Transverse colon (tissue), 4 donors: Measurements from ENCODE around the gene SFRP2. TPM values are rescaled to one million over a fixed set of nuclear protein-coding genes. Genes with fewer than 3 reads are reported as not detected.

ENCODE experiments used
- DNase-seq: peaks from one replicate; pipeline ENCODE4 v3.0.0-alpha.2; 2019
- H3K27ac ChIP-seq, 4 donors: fragments of 200-600 bp; sonication (generic); 2 replicates each; pipeline ENCODE4 v1.5.1; 2016 to 2018; ENCODE audit warnings: inconsistent platforms in 4 of 4
- H3K27me3 ChIP-seq: fragments of 200-600 bp; sonication (generic); 2 replicates; pipeline ENCODE4 v1.5.1; 2017; ENCODE audit warnings: inconsistent platforms
- H3K36me3 ChIP-seq, 4 donors: fragments of 200-600 bp; sonication (generic); 2 replicates each; pipeline ENCODE4 v1.5.1; 2017 to 2019; ENCODE audit warnings: inconsistent platforms in 4 of 4
- H3K4me1 ChIP-seq, 4 donors: fragments of 200-600 bp; sonication (generic); 2 replicates each; pipeline ENCODE4 v1.5.1; 2017 to 2020; ENCODE audit warnings: inconsistent platforms in 4 of 4
- H3K4me3 ChIP-seq, 4 donors: fragments of 200-600 bp; sonication (generic); 1 replicate in 1 of 4; 2 replicates in 3 of 4; pipeline versions ENCODE4 v1.5.1 to v1.6.1; 2017 to 2019; ENCODE audit warnings: inconsistent platforms in 4 of 4
- H3K9me3 ChIP-seq, 2 donors: fragments of 200-600 bp; sonication (generic); 2 replicates each; pipeline ENCODE4 v1.5.1; 2017 to 2019; ENCODE audit warnings: inconsistent platforms in 2 of 2
- EP300 ChIP-seq: sonication (generic); formaldehyde crosslinking; IDR thresholded peaks from one replicate; pipeline ENCODE4 v1.6.1; 2017; ENCODE audit warnings: antibody characterized with exemption, low read depth
- POLR2A ChIP-seq: fragments of 450-650 bp; IDR thresholded peaks from one replicate; pipeline ENCODE4 v1.6.1; 2016; ENCODE audit warnings: antibody characterized with exemption, mild to moderate bottlenecking, moderate library complexity
- POLR2AphosphoS5 ChIP-seq, 3 donors: sonication (generic); formaldehyde crosslinking; IDR thresholded peaks; one replicate each; pipeline ENCODE4 v1.6.1; 2016; ENCODE audit warnings: antibody characterized with exemption in 3 of 3
- WGBS, 2 donors: methylation state at CpG; one replicate each; pipeline ENCODE4 v1.1.5; 2018; ENCODE audit warnings: low coverage in 1 of 2; 5-methylcytosine and 5-hydroxymethylcytosine counted together
- in situ Hi-C, 4 donors: fragments of 200-750 bp; cut with MboI; loops; one replicate each; pipeline versions ENCODE4 v1.15.0 to v1.15.1; 2017; ENCODE audit warnings: low sequenced_read_pairs in 3 of 4, low pct_ligation_motif_present in 1 of 4, low pct_unique_long_range_greater_than_20kb in 1 of 4
- intact Hi-C: fragments of 100-400 bp; cut with DNase I; formaldehyde crosslinking; loops from one replicate; pipeline ENCODE4 v1.15.1; 2023; ENCODE audit warnings: low total_unique reads
- total RNA-seq, 4 donors: library from RNA; depleted of rRNA; stranded (reverse); fragments of >200 nt; gene quantifications; one replicate each; pipeline ENCODE4 v1.1.0, GENCODE V29; 2016
- TF ChIP-seq, protein P1 (sequence below), 5 experiments: fragments of 200-600 bp in 3 of 5; fragments of 450-650 bp in 2 of 5; sonication (generic) in 3 of 5; IDR thresholded peaks; 1 replicate in 2 of 5; 2 replicates in 3 of 5; pipeline ENCODE4 v1.5.1; 2016 to 2017; ENCODE audit warnings: antibody characterized with exemption in 5 of 5, inconsistent platforms in 3 of 5, mild to moderate bottlenecking in 2 of 5, moderate library complexity in 1 of 5

The SFRP2 gene
- total RNA-seq, 4 donors from 2014 or later, result 6.4 to 61.7 (median 15.6) TPM

- H3K9me3 ChIP-seq, result no peaks in the 10 kb centered on the region
- H3K4me3 ChIP-seq, result no peak overlapping the region
- intact Hi-C loops (no loop called here), in situ Hi-C loops (no loop called here)
- WGBS, 2 donors, result 76 to 93% methylated on average over 2 of the region's 2 CpGs
- TF ChIP-seq POLR2A (no peak), POLR2AphosphoS5 (IDR thresholded peaks at IDR 0.05) (no peak), EP300 (no peak)
- TF ChIP-seq, protein P1, sequence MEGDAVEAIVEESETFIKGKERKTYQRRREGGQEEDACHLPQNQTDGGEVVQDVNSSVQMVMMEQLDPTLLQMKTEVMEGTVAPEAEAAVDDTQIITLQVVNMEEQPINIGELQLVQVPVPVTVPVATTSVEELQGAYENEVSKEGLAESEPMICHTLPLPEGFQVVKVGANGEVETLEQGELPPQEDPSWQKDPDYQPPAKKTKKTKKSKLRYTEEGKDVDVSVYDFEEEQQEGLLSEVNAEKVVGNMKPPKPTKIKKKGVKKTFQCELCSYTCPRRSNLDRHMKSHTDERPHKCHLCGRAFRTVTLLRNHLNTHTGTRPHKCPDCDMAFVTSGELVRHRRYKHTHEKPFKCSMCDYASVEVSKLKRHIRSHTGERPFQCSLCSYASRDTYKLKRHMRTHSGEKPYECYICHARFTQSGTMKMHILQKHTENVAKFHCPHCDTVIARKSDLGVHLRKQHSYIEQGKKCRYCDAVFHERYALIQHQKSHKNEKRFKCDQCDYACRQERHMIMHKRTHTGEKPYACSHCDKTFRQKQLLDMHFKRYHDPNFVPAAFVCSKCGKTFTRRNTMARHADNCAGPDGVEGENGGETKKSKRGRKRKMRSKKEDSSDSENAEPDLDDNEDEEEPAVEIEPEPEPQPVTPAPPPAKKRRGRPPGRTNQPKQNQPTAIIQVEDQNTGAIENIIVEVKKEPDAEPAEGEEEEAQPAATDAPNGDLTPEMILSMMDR (IDR thresholded peaks at IDR 0.05), result no peak
- DNase-seq, result no peak
- H3K27ac ChIP-seq, result no peak overlapping the region
- no peaks in the 10 kb centered on the region for H3K4me1 ChIP-seq
- no peaks in the 10 kb centered on the region for H3K27me3 ChIP-seq
- no peaks in the 10 kb centered on the region for H3K36me3 ChIP-seq
Measured at GRCh38 chr4:153814789-153815188, 25.9 kb upstream of the SFRP2 start.

DNA sequence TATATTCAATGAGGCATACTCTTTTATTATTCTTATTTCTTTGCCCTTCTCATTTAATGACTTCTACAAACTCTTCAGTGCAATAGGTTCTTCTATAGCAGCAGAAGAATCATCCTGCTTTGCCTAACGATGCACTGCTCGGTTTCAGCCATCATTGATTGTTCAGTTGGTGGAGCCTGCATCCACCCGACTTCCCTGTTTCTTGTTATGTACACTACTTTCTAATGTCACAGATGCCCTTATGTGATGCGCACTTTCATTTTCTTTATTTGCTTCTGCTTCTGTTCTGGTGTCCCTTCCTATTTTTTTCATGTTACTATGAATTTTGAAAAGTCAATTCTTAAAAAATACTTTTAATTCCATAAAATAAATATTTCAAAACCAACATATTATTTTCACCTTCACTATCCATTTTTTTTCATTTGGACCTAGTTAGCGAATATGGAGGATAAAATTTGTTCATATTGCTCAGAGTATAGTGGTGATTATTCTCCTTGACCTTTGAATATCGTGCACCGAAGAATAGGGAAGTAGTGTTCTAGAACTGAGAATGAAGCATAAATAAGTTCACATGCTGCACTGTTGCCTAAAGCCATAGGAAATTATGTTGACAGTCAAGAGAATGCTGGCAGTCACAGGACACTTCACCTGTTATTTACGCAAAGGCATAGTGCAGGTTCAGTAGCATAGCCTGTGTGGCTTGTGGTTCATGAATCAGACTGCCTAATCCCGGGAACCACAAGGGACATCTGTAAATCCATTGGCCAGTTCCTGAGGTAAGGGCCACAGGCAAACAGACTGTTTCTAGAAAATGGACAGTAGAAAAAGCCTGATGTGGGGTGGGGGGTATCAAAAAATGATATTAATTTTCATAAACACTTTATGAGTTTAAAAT, 21.3 kb upstream of the SFRP2 start:
- intact Hi-C loops (no loop called here), in situ Hi-C loops (no loop called here)
- Histone ChIP-seq H3K27me3 (no peaks in the 10 kb centered on the region), H3K9me3 (no peaks in the 10 kb centered on the region), H3K4me1 (no peaks in the 10 kb centered on the region), H3K4me3 (no peak overlapping the region), H3K27ac (no peak overlapping the region), H3K36me3 (no peaks in the 10 kb centered on the region)
- 78 to 84% methylated on average over 7 to 9 of the region's 9 CpGs for WGBS, 2 donors
- no peak for TF ChIP-seq EP300
- no peak for TF ChIP-seq POLR2AphosphoS5 (IDR thresholded peaks at IDR 0.05)
- TF ChIP-seq, protein P1 (IDR thresholded peaks at IDR 0.05), result no peak
- TF ChIP-seq POLR2A, result no peak
- no peak for DNase-seq

DNA sequence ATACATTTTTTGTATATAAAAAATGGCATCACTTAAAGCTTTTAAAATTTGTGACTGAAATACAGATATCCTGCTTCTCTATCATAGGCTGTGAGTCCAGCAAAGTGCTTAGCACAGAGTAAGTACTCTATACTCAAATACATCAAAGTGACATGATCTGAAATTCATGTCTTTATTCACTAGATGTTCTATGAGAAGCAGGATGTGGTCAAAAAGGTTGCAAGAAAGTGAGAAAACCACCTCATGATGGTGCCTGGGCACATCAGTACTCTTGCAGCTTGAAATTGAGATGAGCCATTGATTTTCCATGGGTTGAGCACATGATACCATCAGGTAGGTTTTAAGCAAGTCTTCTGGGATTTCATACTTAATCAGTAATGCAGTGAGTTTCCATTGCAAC, 20.4 kb upstream of the SFRP2 start:
- intact Hi-C loops (no loop called here), in situ Hi-C loops (no loop called here)

DNA sequence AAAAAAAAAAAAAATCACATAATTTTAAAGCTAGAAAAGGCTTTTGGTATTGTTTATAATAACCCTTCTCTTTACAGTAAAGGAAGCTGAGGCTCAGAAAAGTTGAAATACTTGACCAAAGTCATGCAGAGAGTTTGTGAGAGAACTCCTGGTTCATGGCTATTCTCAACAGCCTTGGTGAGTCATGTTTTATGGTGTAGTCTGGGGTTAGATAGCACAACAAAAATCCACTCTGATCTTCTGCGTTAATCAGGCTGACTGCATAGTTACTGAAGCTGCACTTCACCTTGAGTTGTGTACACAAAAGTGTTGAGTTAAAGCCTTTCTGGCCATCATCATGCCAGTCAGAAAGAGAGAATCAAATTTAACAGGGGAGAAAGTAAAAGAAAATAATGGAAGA, 19.3 kb upstream of the SFRP2 start:
- 0 to 26% methylated on average over 1 of the region's 1 CpG for WGBS, 2 donors
- Histone ChIP-seq H3K9me3 (no peaks in the 10 kb centered on the region), H3K4me3 (no peak overlapping the region), H3K27me3 (no peaks in the 10 kb centered on the region), H3K27ac (no peak overlapping the region), H3K4me1 (no peaks in the 10 kb centered on the region), H3K36me3 (no peaks in the 10 kb centered on the region)
- in situ Hi-C loops, result no loop called here
- intact Hi-C loops, result no loop called here
- TF ChIP-seq POLR2A, result no peak
- TF ChIP-seq EP300, result no peak
- TF ChIP-seq, protein P1 (IDR thresholded peaks at IDR 0.05), result no peak
- TF ChIP-seq POLR2AphosphoS5 (IDR thresholded peaks at IDR 0.05), result no peak
- no peak for DNase-seq

More for the DNA sequence above, 20.4 kb upstream of the SFRP2 start:
- H3K4me1 ChIP-seq, result no peaks in the 10 kb centered on the region
- H3K27ac ChIP-seq, result no peak overlapping the region
- no peaks in the 10 kb centered on the region for H3K36me3 ChIP-seq
- no peaks in the 10 kb centered on the region for H3K9me3 ChIP-seq
- no peak overlapping the region for H3K4me3 ChIP-seq
- no peak for DNase-seq
- no peaks in the 10 kb centered on the region for H3K27me3 ChIP-seq
- TF ChIP-seq POLR2A, result no peak
